ENCODE measurements around the gene PA2G4. TPM values are rescaled to one million over a fixed set of nuclear protein-coding genes. Genes with fewer than 3 reads are reported as not detected.
"Not testable (repeated sequence)": the region's sequence is repeated elsewhere in the genome, so short reads cannot be mapped to it uniquely, and the experiment has no call there.

The PA2G4 gene
- polyA plus RNA-seq, 1 donor from 2014 or later: 115 TPM

- H3K4me2 ChIP-seq (ENCODE audit: low read length): peak within 1 kb of the TSS; percentile 97
- H3F3A ChIP-seq (ENCODE audit: insufficient read depth, low read length, poor library complexity, severe bottlenecking): peaks cover 6% of the 10 kb centered on the region
Observed at GRCh38 chr12:56116267-56117081, 12.1 kb downstream of the PA2G4 start, which contains the start of gene RPL41. RPL41 (plus strand) TSS chr12:56116633.

GRCh38 chr12:56117082-56117706, 12.8 kb downstream of the PA2G4 start:
- Histone ChIP-seq H3K4me2 (ENCODE audit: low read length) (peak overlapping the region; percentile 97), H3K9ac (ENCODE audit: low read length) (peak overlapping the region; percentile 79), H3K79me2 (replicated peaks; ENCODE audit: insufficient read depth, low read length) (peaks cover 28% of the 10 kb centered on the region), H3K4me3 (ENCODE audit: low read length) (peak overlapping the region; percentile 69), H3K27ac (ENCODE audit: low read length) (peak overlapping the region; percentile 93), H2AFZ (ENCODE audit: low read depth, low read length) (peak overlapping the region; percentile 75)
- H3K27me3 ChIP-seq (ENCODE audit: insufficient read depth, low read depth, low read length); H3K9me2 ChIP-seq (ENCODE audit: insufficient read depth, low read length); H4K20me1 ChIP-seq (ENCODE audit: insufficient read depth); H3K9me3 ChIP-seq (ENCODE audit: low read length); H3K36me3 ChIP-seq (ENCODE audit: insufficient read depth, low read length); H3F3A ChIP-seq (ENCODE audit: insufficient read depth, low read length, poor library complexity, severe bottlenecking): not testable (repeated sequence)

More at GRCh38 chr12:56116267-56117081, 12.1 kb downstream of the PA2G4 start, which contains the start of gene RPL41:
- Histone ChIP-seq H3K9me2 (ENCODE audit: insufficient read depth, low read length) (no peaks in the 10 kb centered on the region), H3K36me3 (ENCODE audit: insufficient read depth, low read length) (no peaks in the 10 kb centered on the region), H2AFZ (ENCODE audit: low read depth, low read length) (peak within 1 kb of the TSS; percentile 75), H3K4me3 (ENCODE audit: low read length) (peak within 1 kb of the TSS; percentile 69), H3K27ac (ENCODE audit: low read length) (peak within 1 kb of the TSS; percentile 93), H4K20me1 (ENCODE audit: insufficient read depth) (no peaks in the 10 kb centered on the region), H3K79me2 (replicated peaks; ENCODE audit: insufficient read depth, low read length) (peaks cover 28% of the 10 kb centered on the region), H3K9ac (ENCODE audit: low read length) (peak within 1 kb of the TSS; percentile 79), H3K27me3 (ENCODE audit: insufficient read depth, low read depth, low read length) (no peaks in the 10 kb centered on the region), H3K9me3 (ENCODE audit: low read length) (no peaks in the 10 kb centered on the region)
- TF ChIP-seq EZH2 (IDR thresholded peaks at IDR 0.05; ENCODE audit: borderline replicate concordance, insufficient read depth, low read length, poor library complexity, severe bottlenecking) (no peak), SMC3 (conservative IDR thresholded peaks at IDR 0.05; ENCODE audit: poor library complexity) (peak; percentile 34), MXI1 (conservative IDR thresholded peaks at IDR 0.05; ENCODE audit: poor library complexity, severe bottlenecking) (peak; percentile 80), CTCF (IDR thresholded peaks at IDR 0.05; ENCODE audit: poor library complexity, severe bottlenecking) (peak; percentile 25), REST (IDR thresholded peaks at IDR 0.05; ENCODE audit: borderline replicate concordance) (peak; percentile 97), POLR2AphosphoS5 (IDR thresholded peaks at IDR 0.05) (peak; percentile 99), RAD21 (conservative IDR thresholded peaks at IDR 0.05) (peak; percentile 17), EP300 (conservative IDR thresholded peaks at IDR 0.05; ENCODE audit: poor library complexity, severe bottlenecking) (no peak), TAF1 (IDR thresholded peaks at IDR 0.05; ENCODE audit: low read depth) (peak; percentile 98)

All from neural cell (in vitro differentiated cells).